ENCODE measurements around the gene FKBP15.

DNA sequence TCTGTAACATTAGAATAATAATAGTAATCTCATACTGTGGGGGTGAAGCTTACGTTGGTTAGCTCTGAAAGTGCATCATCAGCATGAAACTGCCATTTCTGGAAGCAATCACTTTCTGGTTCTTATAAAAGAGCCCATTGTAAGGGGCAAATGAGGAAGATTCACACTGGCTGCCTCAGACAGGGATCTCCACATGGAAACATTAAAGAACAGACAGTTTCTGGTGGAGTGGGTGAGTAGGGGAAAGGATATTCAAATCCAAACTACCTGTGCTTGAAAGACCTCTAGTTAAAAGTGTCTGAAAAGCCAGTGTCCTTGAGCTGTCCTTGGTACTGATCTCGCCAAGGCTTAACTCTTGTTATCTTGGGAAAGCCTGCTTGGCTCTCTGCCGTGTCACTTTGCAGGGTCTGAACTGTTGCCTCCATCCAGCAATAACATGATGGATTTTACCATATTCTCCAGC, 89.4 kb downstream of the FKBP15 start:
- TF ChIP-seq, protein P1, sequence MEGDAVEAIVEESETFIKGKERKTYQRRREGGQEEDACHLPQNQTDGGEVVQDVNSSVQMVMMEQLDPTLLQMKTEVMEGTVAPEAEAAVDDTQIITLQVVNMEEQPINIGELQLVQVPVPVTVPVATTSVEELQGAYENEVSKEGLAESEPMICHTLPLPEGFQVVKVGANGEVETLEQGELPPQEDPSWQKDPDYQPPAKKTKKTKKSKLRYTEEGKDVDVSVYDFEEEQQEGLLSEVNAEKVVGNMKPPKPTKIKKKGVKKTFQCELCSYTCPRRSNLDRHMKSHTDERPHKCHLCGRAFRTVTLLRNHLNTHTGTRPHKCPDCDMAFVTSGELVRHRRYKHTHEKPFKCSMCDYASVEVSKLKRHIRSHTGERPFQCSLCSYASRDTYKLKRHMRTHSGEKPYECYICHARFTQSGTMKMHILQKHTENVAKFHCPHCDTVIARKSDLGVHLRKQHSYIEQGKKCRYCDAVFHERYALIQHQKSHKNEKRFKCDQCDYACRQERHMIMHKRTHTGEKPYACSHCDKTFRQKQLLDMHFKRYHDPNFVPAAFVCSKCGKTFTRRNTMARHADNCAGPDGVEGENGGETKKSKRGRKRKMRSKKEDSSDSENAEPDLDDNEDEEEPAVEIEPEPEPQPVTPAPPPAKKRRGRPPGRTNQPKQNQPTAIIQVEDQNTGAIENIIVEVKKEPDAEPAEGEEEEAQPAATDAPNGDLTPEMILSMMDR (IDR thresholded peaks at IDR 0.05) = no peak
- no peak for TF ChIP-seq EP300 (IDR thresholded peaks at IDR 0.05)
